ENCODE measurements around the gene CTNNBL1.

The CTNNBL1 gene

DNA sequence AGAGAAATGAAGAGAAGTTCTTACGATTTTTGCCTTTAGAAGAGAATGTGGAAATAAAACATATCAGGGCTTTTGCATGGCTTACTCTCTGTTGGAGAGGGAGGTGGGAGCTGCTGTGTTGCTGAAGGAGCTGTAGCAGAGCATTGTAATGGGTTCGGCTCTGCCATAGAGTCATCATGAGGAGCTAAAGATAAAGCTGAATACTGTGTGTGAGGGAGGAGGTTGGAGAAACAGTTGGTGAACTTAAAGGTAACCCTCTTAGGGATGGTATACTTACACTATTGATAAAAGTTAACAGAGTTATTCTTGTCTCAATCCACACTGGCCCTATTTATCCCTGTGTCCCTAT is 34.8 kb downstream of the CTNNBL1 start:
- TF ChIP-seq, protein P1, sequence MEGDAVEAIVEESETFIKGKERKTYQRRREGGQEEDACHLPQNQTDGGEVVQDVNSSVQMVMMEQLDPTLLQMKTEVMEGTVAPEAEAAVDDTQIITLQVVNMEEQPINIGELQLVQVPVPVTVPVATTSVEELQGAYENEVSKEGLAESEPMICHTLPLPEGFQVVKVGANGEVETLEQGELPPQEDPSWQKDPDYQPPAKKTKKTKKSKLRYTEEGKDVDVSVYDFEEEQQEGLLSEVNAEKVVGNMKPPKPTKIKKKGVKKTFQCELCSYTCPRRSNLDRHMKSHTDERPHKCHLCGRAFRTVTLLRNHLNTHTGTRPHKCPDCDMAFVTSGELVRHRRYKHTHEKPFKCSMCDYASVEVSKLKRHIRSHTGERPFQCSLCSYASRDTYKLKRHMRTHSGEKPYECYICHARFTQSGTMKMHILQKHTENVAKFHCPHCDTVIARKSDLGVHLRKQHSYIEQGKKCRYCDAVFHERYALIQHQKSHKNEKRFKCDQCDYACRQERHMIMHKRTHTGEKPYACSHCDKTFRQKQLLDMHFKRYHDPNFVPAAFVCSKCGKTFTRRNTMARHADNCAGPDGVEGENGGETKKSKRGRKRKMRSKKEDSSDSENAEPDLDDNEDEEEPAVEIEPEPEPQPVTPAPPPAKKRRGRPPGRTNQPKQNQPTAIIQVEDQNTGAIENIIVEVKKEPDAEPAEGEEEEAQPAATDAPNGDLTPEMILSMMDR (IDR thresholded peaks at IDR 0.05; ENCODE audit: low read depth, low read length, missing control alignments), result no peak
- in situ Hi-C loops (cut with HindIII; ENCODE audit: low sequenced_read_pairs), result no loop called here
- no peak for DNase-seq (ENCODE audit: low read depth)
- no peak overlapping the region for H3K4me3 ChIP-seq (ENCODE audit: low read depth, low read length)

DNA sequence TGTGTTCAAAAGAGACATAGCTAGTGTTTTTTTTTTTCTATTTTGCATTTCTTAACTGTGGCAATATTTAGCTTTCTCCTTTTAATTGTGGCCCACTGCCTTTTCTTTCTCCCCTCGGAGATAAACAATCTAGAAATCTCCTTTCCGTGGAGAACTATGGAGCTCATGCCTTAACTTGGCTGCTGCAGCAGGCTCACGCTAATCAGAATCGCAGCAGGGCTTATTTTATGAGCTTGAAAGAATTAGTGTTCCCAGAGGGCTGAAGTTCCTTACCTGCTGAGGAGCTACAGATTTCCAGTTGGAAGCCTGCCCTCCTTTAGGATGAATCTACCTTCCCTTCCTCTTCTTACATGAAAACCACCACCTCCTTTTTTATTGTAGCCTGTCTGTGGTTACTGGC is 35.6 kb downstream of the CTNNBL1 start:
- in situ Hi-C loops (cut with HindIII; ENCODE audit: low sequenced_read_pairs), result no loop called here
- DNase-seq (ENCODE audit: low read depth), result no peak
- TF ChIP-seq, protein P1 (IDR thresholded peaks at IDR 0.05; ENCODE audit: low read depth, low read length, missing control alignments), result no peak
- no peak overlapping the region for H3K4me3 ChIP-seq (ENCODE audit: low read depth, low read length)

DNA sequence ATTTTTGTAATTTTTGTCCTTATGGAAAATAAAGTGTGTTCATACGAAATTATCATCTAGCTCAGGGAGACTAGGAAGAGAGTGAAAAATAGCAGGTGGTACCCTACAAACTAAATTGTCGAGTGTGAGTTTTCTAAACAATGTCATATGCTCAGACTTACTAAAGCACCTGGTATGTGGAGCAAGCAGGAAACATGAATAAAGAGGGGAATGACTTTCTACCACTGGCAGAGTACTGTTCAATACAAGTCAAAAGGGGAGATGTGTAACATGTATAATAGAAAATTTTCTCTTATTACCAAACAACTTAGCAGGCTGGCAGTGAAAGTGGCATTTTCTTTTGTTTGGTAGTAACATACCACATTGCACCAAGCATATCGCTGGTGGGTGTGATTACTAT is 36.1 kb downstream of the CTNNBL1 start:
- TF ChIP-seq, protein P1 (IDR thresholded peaks at IDR 0.05; ENCODE audit: low read depth, low read length, missing control alignments), result no peak
- DNase-seq (ENCODE audit: low read depth), result no peak
- in situ Hi-C loops (cut with HindIII; ENCODE audit: low sequenced_read_pairs), result no loop called here
- no peak overlapping the region for H3K4me3 ChIP-seq (ENCODE audit: low read depth, low read length)

DNA sequence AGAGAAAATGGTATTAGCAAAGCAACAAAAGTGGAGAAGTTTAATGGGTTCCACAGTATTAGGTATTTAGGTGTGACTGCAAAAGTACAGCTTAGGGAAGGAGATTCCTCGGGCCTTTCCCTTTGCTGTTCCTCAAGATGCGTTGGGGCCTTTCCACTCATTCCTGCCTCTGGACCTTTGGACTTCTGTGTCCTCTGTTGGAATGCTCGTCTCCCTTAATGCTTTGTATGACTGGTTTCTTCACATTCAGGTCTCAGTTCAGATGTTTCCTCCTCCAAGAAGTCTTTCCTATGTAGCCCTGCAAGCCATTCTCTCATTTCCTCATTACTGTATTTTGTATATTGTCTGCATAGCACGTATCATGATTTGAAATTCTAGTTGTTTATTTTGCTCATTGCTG is 39.6 kb downstream of the CTNNBL1 start:
- H3K4me3 ChIP-seq (ENCODE audit: low read depth, low read length), result no peak overlapping the region
- TF ChIP-seq, protein P1 (IDR thresholded peaks at IDR 0.05; ENCODE audit: low read depth, low read length, missing control alignments), result no peak
- DNase-seq (ENCODE audit: low read depth), result no peak
- in situ Hi-C loops (cut with HindIII; ENCODE audit: low sequenced_read_pairs), result no loop called here

DNA sequence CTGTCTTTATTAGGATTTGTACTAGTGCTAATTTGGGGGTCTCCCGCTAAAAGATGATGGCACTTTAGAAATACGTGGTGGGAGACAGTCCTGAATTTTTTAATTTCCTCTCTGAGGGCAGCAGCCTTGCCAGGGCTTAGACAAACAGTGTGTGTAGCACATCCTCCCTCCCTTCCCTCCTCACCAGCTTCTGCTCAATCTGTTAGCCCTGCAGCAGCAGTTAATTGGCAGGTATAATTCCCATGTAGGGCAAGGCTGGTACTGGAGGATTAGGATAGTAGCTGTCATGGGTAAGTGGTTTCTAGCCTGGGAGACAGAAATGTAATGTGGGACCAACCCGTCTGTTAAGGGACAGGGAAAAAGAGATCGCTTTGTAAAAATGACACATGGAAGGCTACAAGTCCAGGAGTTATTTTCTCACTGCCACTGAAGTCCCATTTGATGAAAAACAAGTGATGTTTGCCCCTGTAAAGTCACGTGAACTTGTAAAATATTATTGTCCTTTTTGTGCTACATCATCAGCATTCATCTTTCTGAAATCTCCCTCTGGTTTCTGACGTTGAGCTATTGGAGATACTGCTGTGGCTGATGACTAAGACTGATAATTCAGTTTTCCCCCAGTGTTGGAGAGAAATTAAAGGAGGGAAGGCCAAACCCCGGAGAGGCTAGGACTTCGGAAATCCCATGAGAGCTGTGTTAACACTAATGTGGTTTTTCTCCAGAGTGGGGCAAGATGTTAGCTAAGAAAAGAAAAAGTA is 40.6 kb downstream of the CTNNBL1 start:
- DNase-seq (ENCODE audit: low read depth), result peak; percentile 38
- TF ChIP-seq, protein P1 (IDR thresholded peaks at IDR 0.05; ENCODE audit: low read depth, low read length, missing control alignments), result no peak
- in situ Hi-C loops (cut with HindIII; ENCODE audit: low sequenced_read_pairs), result no loop called here
- H3K4me3 ChIP-seq (ENCODE audit: low read depth, low read length), result no peak overlapping the region

DNA sequence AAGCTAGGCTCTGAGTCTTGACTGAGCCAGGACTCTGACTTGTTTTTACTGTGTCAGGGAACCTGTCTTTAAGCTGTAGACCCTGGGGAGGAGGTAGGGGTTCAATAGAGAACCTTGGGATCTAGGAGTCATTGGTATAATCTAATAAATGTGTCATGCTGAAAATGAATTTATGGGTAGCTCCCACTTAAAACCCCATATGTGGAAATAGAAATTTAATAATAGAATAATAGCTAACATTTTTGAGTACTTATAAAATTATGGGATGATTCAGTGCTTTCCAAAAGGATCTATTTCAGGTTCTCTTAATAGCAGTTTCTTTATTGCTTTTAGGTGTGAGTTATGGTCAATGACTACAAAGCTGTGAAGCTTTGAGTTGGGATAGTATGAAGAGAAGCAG is 41.7 kb downstream of the CTNNBL1 start:
- TF ChIP-seq, protein P1 (IDR thresholded peaks at IDR 0.05; ENCODE audit: low read depth, low read length, missing control alignments), result no peak
- DNase-seq (ENCODE audit: low read depth), result no peak
- in situ Hi-C loops (cut with HindIII; ENCODE audit: low sequenced_read_pairs), result no loop called here
- H3K4me3 ChIP-seq (ENCODE audit: low read depth, low read length), result no peak overlapping the region
